Endothelial cell of umbilical vein (primary cell): ENCODE measurements around the gene SLC9A9. TPM values are rescaled to one million over a fixed set of nuclear protein-coding genes. Genes with fewer than 3 reads are reported as not detected.

Experiments used
- BruUV-seq: library from RNA; stranded (reverse); fragments of 400-500 nt; replicated peaks from 2 replicates; lab custom pipeline; 2021; lab: Mats Ljungman, UMichigan
- CTCF ChIA-PET: fragments of 300-600, 350-600 bp; sonication (Branson Sonifier 250); formaldehyde crosslinking; loops from one replicate; lab custom pipeline; 2021; ENCODE audit warnings: antibody characterized with exemption, inconsistent platforms; lab: Charles Lee
- POLR2A ChIA-PET: fragments of 300-600, 350-600 bp; sonication (Branson Sonifier 250); formaldehyde crosslinking; loops from one replicate; lab custom pipeline; 2021; ENCODE audit warnings: antibody characterized with exemption, inconsistent platforms; lab: Charles Lee
- DNase-seq: peaks from one replicate; pipeline ENCODE4 v3.0.0-alpha.2; 2011; ENCODE audit warnings: low read depth, low spot score
- FAIRE-seq: peaks from 2 replicates; lab custom pipeline; 2011; peaks lifted over from hg19 to GRCh38; lab: Jason Lieb, UNC
- H2AFZ ChIP-seq: 2 replicates; pipeline ENCODE4 v1.6.0; 2012; ENCODE audit warnings: low read depth, low read length, control low read depth, inconsistent platforms
- H3K27ac ChIP-seq: 2 replicates; pipeline ENCODE4 v1.5.1; 2011; ENCODE audit warnings: low read depth, mild to moderate bottlenecking, control low read depth, low read length, moderate library complexity; ENCODE audit not compliant: insufficient read depth
- H3K27me3 ChIP-seq, 2 experiments: 2 replicates each; pipeline versions ENCODE4 v1.6.0 to v1.6.1; 2011; ENCODE audit warnings: low read length in 2 of 2, mixed read lengths in 1 of 2; ENCODE audit not compliant: control insufficient read depth in 2 of 2, insufficient read depth in 2 of 2
- H3K36me3 ChIP-seq, 2 experiments: 2 replicates in 1 of 2; 3 replicates in 1 of 2; pipeline ENCODE4 v1.5.1; 2011; ENCODE audit warnings: low read length in 2 of 2, mild to moderate bottlenecking in 1 of 2, moderate library complexity in 1 of 2; ENCODE audit not compliant: control insufficient read depth in 2 of 2, insufficient read depth in 2 of 2; ENCODE audit errors: extremely low read depth in 1 of 2
- H3K4me1 ChIP-seq: 3 replicates; pipeline ENCODE4 v1.5.1; 2011; ENCODE audit warnings: mild to moderate bottlenecking, low read length; ENCODE audit not compliant: control insufficient read depth, insufficient read depth; ENCODE audit errors: extremely low read depth
- H3K4me2 ChIP-seq: 2 replicates; pipeline ENCODE4 v1.6.1; 2011; ENCODE audit warnings: low read length, control low read depth, mixed read lengths; ENCODE audit not compliant: insufficient read depth
- H3K4me3 ChIP-seq, 3 experiments: fragments of 200-600 bp in 1 of 3; sonication (generic), shearing (Covaris generic) in 1 of 3; replicated peaks in 1 of 3; 2 replicates each; pipeline ENCODE4 v1.5.1; 2011 to 2016; ENCODE audit warnings: control low read depth in 3 of 3, low read length in 3 of 3, mild to moderate bottlenecking in 2 of 3, inconsistent platforms in 1 of 3, low read depth in 1 of 3, moderate library complexity in 1 of 3; ENCODE audit not compliant: insufficient read depth in 1 of 3
- H3K79me2 ChIP-seq: 2 replicates; pipeline ENCODE4 v1.6.0; 2012; ENCODE audit warnings: low read length, inconsistent platforms; ENCODE audit not compliant: control insufficient read depth, insufficient read depth
- H3K9ac ChIP-seq: replicated peaks from 2 replicates; pipeline ENCODE3; 2011; ENCODE audit warnings: low read length, control low read depth; ENCODE audit not compliant: insufficient read depth; ENCODE audit errors: extremely low read depth
- H3K9me1 ChIP-seq: replicated peaks from 3 replicates; pipeline ENCODE4 v1.6.0; 2011; ENCODE audit warnings: mild to moderate bottlenecking, low read length; ENCODE audit not compliant: control insufficient read depth, insufficient read depth; ENCODE audit errors: extremely low read depth
- H3K9me3 ChIP-seq: replicated peaks from 2 replicates; pipeline ENCODE4 v1.5.1; 2012; ENCODE audit warnings: low read length, inconsistent platforms; ENCODE audit not compliant: control insufficient read depth, insufficient read depth
- H4K20me1 ChIP-seq: replicated peaks from 2 replicates; pipeline ENCODE3; 2011; ENCODE audit warnings: mild to moderate bottlenecking, low read length; ENCODE audit not compliant: control insufficient read depth, insufficient read depth; ENCODE audit errors: extremely low read depth
- CTCF ChIP-seq, 2 donors: IDR thresholded peaks; 1 replicate in 1 of 2; 2 replicates in 1 of 2; pipeline ENCODE4 v1.5.1; 2011; ENCODE audit warnings: low read length in 2 of 2, mild to moderate bottlenecking in 2 of 2, moderate library complexity in 2 of 2, control low read depth in 1 of 2, inconsistent platforms in 1 of 2, low read depth in 1 of 2; ENCODE audit not compliant: insufficient read depth in 1 of 2; ENCODE audit errors: extremely low read depth in 1 of 2
- EZH2 ChIP-seq: IDR thresholded peaks from 2 replicates; pipeline ENCODE4 v1.6.1; 2012; ENCODE audit warnings: borderline replicate concordance, low read depth, mild to moderate bottlenecking, moderate library complexity, low read length, inconsistent platforms; ENCODE audit not compliant: severe bottlenecking
- FOS ChIP-seq: IDR thresholded peaks from 2 replicates; pipeline ENCODE4 v1.6.1; 2011; ENCODE audit warnings: mild to moderate bottlenecking, low read length, moderate library complexity, borderline replicate concordance; ENCODE audit not compliant: insufficient read depth
- GATA2 ChIP-seq: IDR thresholded peaks from 2 replicates; pipeline ENCODE4 v1.7.0; 2011; ENCODE audit warnings: low read depth, mild to moderate bottlenecking, moderate library complexity, mixed read lengths, low read length; ENCODE audit not compliant: insufficient read length, insufficient read depth
- JUN ChIP-seq: IDR thresholded peaks from 2 replicates; pipeline ENCODE4 v1.6.1; 2011; ENCODE audit warnings: borderline replicate concordance, low read depth; ENCODE audit not compliant: insufficient read length, insufficient read depth
- MYC ChIP-seq: IDR thresholded peaks from one replicate; pipeline ENCODE4 v1.6.1; 2011; ENCODE audit warnings: mild to moderate bottlenecking, low read depth, low read length
- POLR2A ChIP-seq: IDR thresholded peaks from 2 replicates; pipeline ENCODE4 v1.6.1; 2012; ENCODE audit warnings: low read depth, mild to moderate bottlenecking, control low read depth, low read length
- POLR2AphosphoS5 ChIP-seq: IDR thresholded peaks from 2 replicates; pipeline ENCODE4 v1.6.1; 2012; ENCODE audit warnings: low read depth, mild to moderate bottlenecking, control low read depth, low read length, moderate library complexity; ENCODE audit not compliant: insufficient read depth
- dilution Hi-C: fragments of 300-500 bp; cut with MboI; formaldehyde crosslinking; loops from one replicate; pipeline ENCODE4 v1.15.0; 2019; ENCODE audit warnings: low sequenced_read_pairs; ENCODE audit not compliant: extremely low pct_ligation_motif_present
- intact Hi-C: fragments of 100-400 bp; cut with micrococcal nuclease; formaldehyde crosslinking; loops from one replicate; pipeline ENCODE4 v1.10.0; 2022
- polyA plus RNA-seq, 4 experiments: library from polyadenylated mRNA; depleted of rRNA in 3 of 4; stranded (reverse) in 3 of 4; unstranded in 1 of 4; fragments of >200 nt; gene quantifications; 2 replicates each; pipeline versions ENCODE4 v1.2.1 to v1.2.3, GENCODE V29; 2011 to 2012; ENCODE audit warnings: missing spikeins in 1 of 4
- total RNA-seq: library from RNA; stranded (reverse); gene quantifications from 2 replicates; pipeline ENCODE4 v1.2.3, GENCODE V29; 2021
- TF ChIP-seq, protein P1 (sequence below): IDR thresholded peaks from 2 replicates; pipeline ENCODE4 v1.6.1; 2011; ENCODE audit not compliant: insufficient read depth, insufficient read length

The SLC9A9 gene
- total and polyA plus RNA-seq, 2 donors (not counting 3 experiments of a cell fraction or from before 2014, with no cell fraction given) = 1.5 to 1.8 TPM

DNA sequence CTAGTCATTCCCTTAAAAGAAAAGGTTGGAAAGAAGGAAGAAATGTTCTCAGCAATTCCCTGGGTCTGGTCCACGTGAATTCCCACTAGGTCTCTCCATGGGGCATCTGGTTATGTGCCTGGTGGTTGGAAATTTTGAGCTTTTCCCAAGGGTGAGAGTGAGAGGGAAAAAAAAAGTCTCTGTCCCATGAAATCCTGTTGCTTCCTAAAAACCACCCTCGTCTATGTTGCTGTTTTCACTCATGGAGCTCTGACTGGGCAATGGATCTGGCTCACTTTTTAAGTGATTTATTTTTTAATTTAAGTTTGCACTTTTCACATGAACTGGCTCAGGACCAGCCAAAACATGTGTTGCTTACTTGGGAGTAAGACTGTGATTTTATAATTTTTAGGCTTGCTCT lies 538.6 kb downstream of the SLC9A9 start:
- FAIRE-seq (no peak), DNase-seq (no peak)
- H3K36me3 ChIP-seq = no peaks in the 10 kb centered on the region
- CTCF ChIA-PET = interaction anchor here (0.9 kb wide), 1 partner anchor 124 kb away, joined by 3 read pairs; no protein-coding TSS in a partner anchor
- H3K27ac ChIP-seq = no peak overlapping the region
- no peak overlapping the region for H2AFZ ChIP-seq
- no peaks in the 10 kb centered on the region for H3K9me3 ChIP-seq
- no peaks in the 10 kb centered on the region for H4K20me1 ChIP-seq
- H3K9ac ChIP-seq = no peak overlapping the region
- no peaks in the 10 kb centered on the region for H3K27me3 ChIP-seq
- BruUV-seq = no TSS peak
- no peaks in the 10 kb centered on the region for H3K79me2 ChIP-seq
- H3K9me1 ChIP-seq = no peaks in the 10 kb centered on the region
- peaks cover 23% of the 10 kb centered on the region for H3K4me1 ChIP-seq
- no peak overlapping the region for H3K4me3 ChIP-seq
- H3K4me2 ChIP-seq = no peak overlapping the region
- dilution Hi-C loops = no loop called here
- intact Hi-C loops = no loop called here
- POLR2A ChIA-PET = no interaction called here
- TF ChIP-seq, protein P1, sequence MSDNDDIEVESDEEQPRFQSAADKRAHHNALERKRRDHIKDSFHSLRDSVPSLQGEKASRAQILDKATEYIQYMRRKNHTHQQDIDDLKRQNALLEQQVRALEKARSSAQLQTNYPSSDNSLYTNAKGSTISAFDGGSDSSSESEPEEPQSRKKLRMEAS = no peak
- TF ChIP-seq MYC (no peak), POLR2AphosphoS5 (no peak), EZH2 (no peak), POLR2A (no peak), GATA2 (no peak), JUN (no peak), CTCF (IDR thresholded peaks at IDR 0.05; ENCODE audit: extremely low read depth in 1 of 2, insufficient read depth in 1 of 2, low read depth in 1 of 2, low read length in 2 of 2) (no peak), FOS (no peak)
